Subcutaneous abdominal adipose tissue (tissue), 5 donors: Measurements from ENCODE around the gene GNG11.
"Not testable (repeated sequence)": the region's sequence is repeated elsewhere in the genome, so short reads cannot be mapped to it uniquely, and the experiment has no call there.

ENCODE experiments used
- H3K27ac ChIP-seq: one replicate; pipeline ENCODE4 v1.7.0; 2013; ENCODE audit warnings: low read depth, mild to moderate bottlenecking, inconsistent platforms, low read length, moderate library complexity
- H3K27me3 ChIP-seq, 5 donors: one replicate each; pipeline ENCODE4 v1.7.0; 2013; ENCODE audit warnings: low read length in 5 of 5, inconsistent platforms in 1 of 5; ENCODE audit not compliant: control insufficient read depth in 5 of 5, insufficient read depth in 4 of 5
- H3K36me3 ChIP-seq, 5 donors: one replicate each; pipeline ENCODE4 v1.7.0; 2013; ENCODE audit warnings: low read length in 5 of 5; ENCODE audit not compliant: control insufficient read depth in 5 of 5, insufficient read depth in 5 of 5
- H3K4me1 ChIP-seq, 5 donors: one replicate each; pipeline ENCODE4 v1.7.0; 2013; ENCODE audit warnings: low read length in 5 of 5, mild to moderate bottlenecking in 3 of 5, moderate library complexity in 1 of 5; ENCODE audit not compliant: control insufficient read depth in 5 of 5, insufficient read depth in 5 of 5
- H3K4me3 ChIP-seq, 5 donors: one replicate each; pipeline ENCODE4 v1.7.0; 2013; ENCODE audit warnings: low read length in 5 of 5, low read depth in 1 of 5
- H3K9ac ChIP-seq, 5 donors: one replicate each; pipeline ENCODE4 v1.7.0; 2013; ENCODE audit warnings: low read length in 5 of 5, mild to moderate bottlenecking in 4 of 5, moderate library complexity in 3 of 5
- H3K9me3 ChIP-seq, 5 donors: one replicate each; pipeline ENCODE4 v1.7.0; 2013; ENCODE audit warnings: low read length in 5 of 5; ENCODE audit not compliant: control insufficient read depth in 5 of 5
- donor health status: healthy.
- donor health status: healthy.
- donor health status: healthy.
- donor health status: healthy.
- donor health status: healthy.

GNG11 gene

GRCh38 chr7:93911242-93911641 lies 10.3 kb upstream of the GNG11 start:
- H3K36me3 ChIP-seq, H3K27me3 ChIP-seq, H3K9me3 ChIP-seq, H3K4me3 ChIP-seq: not testable (repeated sequence)
- Histone ChIP-seq H3K4me1 (peaks cover 0 to 24% (median 15%) of the 10 kb centered on the region in 5 donors), H3K9ac (peak overlapping the region in 1 of 5 donors; percentile 16), H3K27ac (peak overlapping the region; percentile 92)

DNA sequence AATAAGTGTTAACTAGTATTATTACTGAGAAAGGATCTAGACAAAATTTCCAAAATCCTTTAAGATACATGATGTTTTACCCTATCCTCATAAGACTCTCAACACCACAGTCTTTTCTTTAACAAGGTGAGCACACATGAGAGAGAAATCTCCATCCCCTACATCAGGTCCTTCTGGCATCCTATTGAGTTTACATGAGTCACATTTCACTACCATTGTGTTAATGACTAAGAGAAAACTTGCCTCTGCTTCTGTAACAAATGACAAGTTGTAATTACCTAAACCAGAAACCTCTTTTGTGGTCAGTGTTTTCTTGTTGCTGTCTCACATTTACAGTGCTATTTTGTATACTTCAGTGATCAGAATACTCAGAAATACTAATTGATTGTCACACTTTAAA lies 9.9 kb upstream of the GNG11 start:
- peak overlapping the region; percentile 92 for H3K27ac ChIP-seq
- not testable (repeated sequence) for H3K9ac ChIP-seq, H3K4me3 ChIP-seq, H3K27me3 ChIP-seq, H3K9me3 ChIP-seq, H3K36me3 ChIP-seq
- peaks cover 0 to 24% (median 15%) of the 10 kb centered on the region in 5 donors for H3K4me1 ChIP-seq

DNA sequence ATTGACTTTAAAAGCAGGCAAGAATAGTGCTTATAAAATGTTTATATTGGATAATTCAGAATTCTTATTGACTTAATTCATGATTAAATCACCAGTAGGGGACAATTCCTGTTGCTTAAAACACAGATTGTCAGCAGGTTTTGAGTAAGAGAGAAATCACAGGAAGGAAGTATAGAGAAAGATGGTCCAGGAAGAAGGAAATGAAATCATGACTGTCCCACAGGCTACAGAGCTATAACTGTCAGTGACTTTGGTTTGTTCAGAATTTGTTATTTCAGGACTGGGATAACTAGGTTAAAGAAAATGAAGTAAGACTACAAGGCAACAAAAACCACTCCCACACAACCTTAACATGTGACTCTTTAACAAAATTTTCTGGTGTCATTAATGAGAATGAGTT lies 8.3 kb upstream of the GNG11 start:
- no peak overlapping the region for H3K9ac ChIP-seq
- H3K4me1 ChIP-seq, result peaks cover 0 to 24% (median 15%) of the 10 kb centered on the region in 5 donors
- H3K9me3 ChIP-seq, result no peaks in the 10 kb centered on the region
- no peaks in the 10 kb centered on the region for H3K36me3 ChIP-seq
- H3K27ac ChIP-seq, result peak overlapping the region; percentile 92
- no peaks in the 10 kb centered on the region for H3K27me3 ChIP-seq
- no peak overlapping the region for H3K4me3 ChIP-seq

DNA sequence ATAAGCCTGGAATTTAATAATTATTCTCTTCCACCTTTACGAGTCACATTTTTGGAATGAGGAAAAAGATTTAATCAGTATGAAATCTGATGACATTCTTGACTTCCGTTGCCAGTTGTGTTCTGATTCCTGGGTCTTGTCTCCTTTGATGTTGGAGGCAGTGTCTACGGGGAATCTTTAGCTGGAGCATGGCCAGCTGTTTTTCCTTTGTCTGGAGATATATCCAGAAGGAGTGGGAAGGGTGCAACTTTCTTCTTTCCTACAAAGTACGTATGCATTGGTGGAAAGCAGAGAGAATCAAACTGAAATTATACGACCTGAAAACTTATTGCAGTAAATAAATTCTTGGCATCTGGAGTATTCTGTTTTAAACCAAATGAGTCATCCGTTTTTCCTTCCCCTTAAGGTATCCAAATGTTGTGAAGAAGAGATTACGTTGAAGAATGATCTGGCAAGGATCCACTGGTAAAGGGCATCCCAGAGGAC lies 6.9 kb upstream of the GNG11 start:
- H3K27ac ChIP-seq, result peak overlapping the region; percentile 92
- H3K9ac ChIP-seq, result no peak overlapping the region
- peaks cover 0 to 24% (median 15%) of the 10 kb centered on the region in 5 donors for H3K4me1 ChIP-seq
- H3K4me3 ChIP-seq, result peak overlapping the region in 3 of 5 donors; percentile 26 to 48 (median 31)
- H3K27me3 ChIP-seq, result no peaks in the 10 kb centered on the region
- no peaks in the 10 kb centered on the region for H3K36me3 ChIP-seq
- H3K9me3 ChIP-seq, result no peaks in the 10 kb centered on the region

DNA sequence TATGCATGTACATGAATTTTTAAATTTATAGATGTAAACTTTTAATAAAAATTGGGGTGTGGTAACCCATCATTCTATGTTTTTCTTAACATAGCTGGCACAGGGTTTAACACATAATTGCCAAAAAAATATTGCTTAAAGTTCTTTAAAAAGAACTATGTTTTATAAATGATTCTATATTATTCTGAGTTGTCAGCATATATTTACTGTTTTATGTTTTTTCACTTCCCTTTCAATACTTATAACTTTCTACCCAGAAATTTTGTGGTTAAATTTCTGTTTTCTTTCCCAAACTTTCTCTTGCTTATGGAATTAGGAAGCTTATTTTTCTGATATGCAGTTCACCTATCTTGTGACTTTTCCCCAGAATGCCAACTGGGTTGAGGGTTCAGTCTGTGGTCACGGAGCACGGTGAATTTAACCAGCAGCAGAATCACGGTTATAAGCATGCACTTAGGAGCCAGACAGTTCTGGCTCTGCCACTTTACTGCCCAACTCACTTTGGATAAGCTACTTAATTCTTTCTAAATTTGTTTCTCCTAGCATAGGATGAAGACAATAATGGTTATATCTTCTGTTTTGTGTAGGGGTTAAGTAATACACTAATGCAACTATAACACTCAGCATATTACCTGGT lies 6.2 kb upstream of the GNG11 start:
- not testable (repeated sequence) for H3K9me3 ChIP-seq, H3K27me3 ChIP-seq, H3K9ac ChIP-seq, H3K36me3 ChIP-seq, H3K4me3 ChIP-seq
- Histone ChIP-seq H3K27ac (peak overlapping the region; percentile 92), H3K4me1 (peaks cover 0 to 22% (median 12%) of the 10 kb centered on the region in 5 donors)

- not testable (repeated sequence) for H3K27me3 ChIP-seq, H3K4me3 ChIP-seq, H3K36me3 ChIP-seq, H3K9me3 ChIP-seq, H3K9ac ChIP-seq
- peak overlapping the region; percentile 92 for H3K27ac ChIP-seq
- H3K4me1 ChIP-seq, result peaks cover 0 to 24% (median 11%) of the 10 kb centered on the region in 5 donors
Measured at GRCh38 chr7:93915888-93916287, 5.6 kb upstream of the GNG11 start.

GRCh38 chr7:93916315-93916714 lies 5.2 kb upstream of the GNG11 start:
- not testable (repeated sequence) for H3K27ac ChIP-seq, H3K36me3 ChIP-seq, H3K27me3 ChIP-seq, H3K9ac ChIP-seq, H3K9me3 ChIP-seq, H3K4me3 ChIP-seq
- H3K4me1 ChIP-seq, result peaks cover 0 to 28% (median 13%) of the 10 kb centered on the region in 5 donors

- Histone ChIP-seq H3K27ac (peak overlapping the region; percentile 99), H3K36me3 (no peaks in the 10 kb centered on the region)
Measured at GRCh38 chr7:93920496-93921182, 896 bp upstream of the GNG11 start.

DNA sequence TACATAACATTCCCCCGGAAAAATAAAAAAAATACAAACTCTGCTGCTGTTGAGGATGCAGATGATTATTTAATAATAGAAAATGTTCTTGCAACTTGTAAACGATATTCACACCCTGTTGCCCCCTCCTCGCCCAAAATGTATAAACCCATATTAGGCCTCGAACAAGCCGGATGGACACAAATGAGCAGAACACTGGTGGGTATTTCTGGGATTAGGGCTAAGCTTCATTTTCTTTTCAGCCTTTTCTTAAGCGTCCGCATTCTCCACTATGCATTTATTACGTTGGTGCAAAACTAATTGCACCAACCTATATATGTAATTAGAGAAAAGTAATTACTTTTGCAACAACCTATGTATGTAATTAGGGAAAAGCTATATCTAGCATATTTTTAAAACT lies 349 bp upstream of the GNG11 start:
- no peaks in the 10 kb centered on the region for H3K9me3 ChIP-seq
- H3K4me3 ChIP-seq, result peak overlapping the region; percentile 76 to 95 (median 83)
- peak overlapping the region; percentile 99 for H3K27ac ChIP-seq
- peak overlapping the region in 4 of 5 donors; percentile 29 to 88 (median 49) for H3K9ac ChIP-seq
- H3K4me1 ChIP-seq, result peaks cover 0 to 34% (median 22%) of the 10 kb centered on the region in 5 donors
- peaks cover 2 to 4% (median 2%) of the 10 kb centered on the region in 5 donors for H3K36me3 ChIP-seq
- H3K27me3 ChIP-seq, result no peaks in the 10 kb centered on the region

More at GRCh38 chr7:93920496-93921182, 896 bp upstream of the GNG11 start:
- no peaks in the 10 kb centered on the region for H3K27me3 ChIP-seq
- no peaks in the 10 kb centered on the region for H3K9me3 ChIP-seq
- H3K9ac ChIP-seq, result peak overlapping the region in 3 of 5 donors; percentile 30 to 68 (median 58)
- peak overlapping the region in 4 of 5 donors; percentile 76 to 95 (median 82) for H3K4me3 ChIP-seq
- H3K4me1 ChIP-seq, result peaks cover 0 to 34% (median 24%) of the 10 kb centered on the region in 5 donors

DNA sequence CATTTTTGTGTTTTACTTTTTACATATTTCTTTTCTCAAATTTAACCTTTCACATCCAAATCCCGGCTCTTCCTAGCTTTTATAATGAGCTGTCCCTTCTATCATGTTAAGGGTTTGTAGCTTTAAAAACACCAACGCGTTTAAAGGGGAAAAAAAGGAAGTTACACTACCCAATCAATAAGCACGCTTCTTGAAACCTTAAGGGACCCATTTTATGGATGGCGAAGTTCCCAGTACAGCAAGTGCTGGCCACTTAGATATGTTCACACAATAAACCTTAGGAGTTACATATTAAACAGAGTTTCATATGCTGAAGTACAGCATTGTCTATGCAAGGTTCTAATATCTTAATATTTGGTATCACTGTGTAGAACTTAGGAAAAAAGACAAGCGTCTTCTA lies 1.8 kb downstream of the GNG11 start:
- peak overlapping the region; percentile 99 for H3K27ac ChIP-seq
- H3K36me3 ChIP-seq, result peaks cover 10 to 14% (median 12%) of the 10 kb centered on the region in 5 donors
- peak overlapping the region; percentile 68 to 99 (median 88) for H3K9ac ChIP-seq
- peak overlapping the region; percentile 75 to 95 (median 83) for H3K4me3 ChIP-seq
- H3K4me1 ChIP-seq, result peaks cover 0 to 46% (median 37%) of the 10 kb centered on the region in 5 donors
- H3K9me3 ChIP-seq, result no peaks in the 10 kb centered on the region
- H3K27me3 ChIP-seq, result no peaks in the 10 kb centered on the region
